ENCODE results near the gene ZNF700.
"Not testable (repeated sequence)": the region's sequence is repeated elsewhere in the genome, so short reads cannot be mapped to it uniquely, and the experiment has no call there.

ZNF700 gene

DNA sequence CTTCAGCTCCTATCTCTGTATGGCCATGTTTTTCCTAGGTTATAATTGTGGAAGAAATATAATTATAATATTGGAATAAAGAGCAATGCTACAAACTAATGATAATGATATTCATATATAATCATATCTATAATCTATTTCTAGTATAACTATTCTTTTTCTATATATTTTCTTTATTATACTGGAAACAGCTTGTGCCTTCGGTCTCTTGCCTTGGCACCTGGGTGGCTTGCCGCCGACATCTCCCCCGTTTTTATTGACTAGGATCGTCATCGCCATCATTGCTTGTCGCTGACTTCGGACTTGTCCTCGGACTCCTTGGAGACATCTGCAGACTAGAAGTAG lies 64.2 kb downstream of the ZNF700 start:
- no peak for DNase-seq (ENCODE audit: low read depth)

DNA sequence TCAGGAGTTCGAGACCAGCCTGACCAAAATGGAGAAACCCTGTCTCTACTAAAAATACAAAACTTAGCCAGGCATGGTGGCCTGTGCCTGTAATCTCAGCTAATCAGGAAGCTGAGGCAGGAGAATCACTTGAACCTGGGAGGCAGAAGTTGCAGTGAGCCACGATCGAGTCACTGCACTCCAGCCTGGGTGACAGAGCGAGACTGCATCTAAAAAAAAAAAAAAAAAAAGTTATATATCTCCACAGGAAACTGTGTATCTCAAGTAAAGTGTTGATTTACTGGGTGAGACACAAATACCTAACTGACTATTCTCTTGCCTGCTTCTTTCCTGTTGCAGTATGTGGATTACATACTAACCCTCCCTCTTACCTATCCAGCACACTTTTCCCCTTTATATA lies 67.0 kb downstream of the ZNF700 start:
- not testable (repeated sequence) for DNase-seq (ENCODE audit: low read depth)

DNA sequence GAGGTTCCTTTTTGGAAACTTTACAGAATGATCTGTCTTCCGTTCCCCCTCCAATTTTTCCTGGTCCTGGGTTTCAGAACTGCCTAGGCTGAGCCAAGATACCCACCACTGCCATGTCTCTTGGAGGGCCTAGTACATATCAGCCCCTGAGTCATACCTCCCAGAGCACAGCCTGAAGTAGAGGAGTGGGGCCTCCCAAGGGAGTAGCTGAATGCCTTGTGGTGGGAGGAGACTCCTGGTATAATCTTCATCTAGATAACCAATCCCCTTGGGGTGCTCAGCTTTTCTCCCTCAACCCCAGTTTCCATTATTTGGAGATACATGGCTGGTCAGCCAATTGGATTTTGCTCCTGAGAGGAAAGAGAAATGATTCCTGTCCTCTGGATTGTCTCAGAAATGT lies 70.3 kb downstream of the ZNF700 start:
- DNase-seq (ENCODE audit: low read depth) = no peak
